Measurements from ENCODE around the gene GBE1. TPM values are rescaled to one million over a fixed set of nuclear protein-coding genes. Genes with fewer than 3 reads are reported as not detected.

Gene GBE1
- total and polyA plus RNA-seq, 9 of the 15 experiments (the other 6 are each of a cell fraction or from before 2014, with no cell fraction given), result 7.9 to 25.6 (median 13.1) TPM

DNA sequence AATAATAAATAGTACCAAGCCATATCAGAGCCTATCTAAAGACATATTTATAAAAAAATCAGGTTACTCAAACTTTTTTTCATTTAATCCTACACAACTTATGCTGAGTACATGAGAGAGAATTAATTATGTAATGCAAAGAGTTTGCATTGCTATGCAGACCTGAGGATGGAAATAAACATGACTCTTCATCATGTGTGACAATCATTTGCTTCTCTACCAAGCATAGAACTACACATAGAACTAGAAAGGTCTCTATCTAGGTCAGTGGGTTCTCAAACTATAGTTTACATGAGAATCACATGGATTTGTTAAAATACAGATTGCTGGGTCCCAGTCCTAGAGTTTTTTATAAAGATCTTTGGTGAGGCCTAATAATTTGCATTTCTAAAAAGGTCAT lies 86.8 kb downstream of the GBE1 start:
- ChIA-PET CTCF (ENCODE audit: low intra/inter-chr PET ratio) (no interaction called here), POLR2A (no interaction called here)
- Histone ChIP-seq H3K79me2 (ENCODE audit: control insufficient read depth, insufficient read depth, low read length) (no peaks in the 10 kb centered on the region), H3K9me3 (replicated peaks; ENCODE audit: control insufficient read depth, insufficient read depth, low read depth, low read length) (no peaks in the 10 kb centered on the region), H3K9me1 (ENCODE audit: control insufficient read depth, insufficient read depth, low read length) (no peaks in the 10 kb centered on the region), H3K4me1 (replicated peaks in 1 of 2; ENCODE audit: control insufficient read depth in 2 of 2, insufficient read depth in 2 of 2, low read length in 2 of 2) (no peaks in the 10 kb centered on the region), H3K27ac (ENCODE audit: extremely low read depth, low read depth, low read length) (no peak overlapping the region), H3K36me3 (ENCODE audit: control insufficient read depth, insufficient read depth, low read length) (no peaks in the 10 kb centered on the region), H3K4me2 (ENCODE audit: insufficient read depth, low read length) (no peak overlapping the region), H4K20me1 (replicated peaks; ENCODE audit: control insufficient read depth, insufficient read depth, low read length) (no peaks in the 10 kb centered on the region), H3K9ac (ENCODE audit: insufficient read depth in 1 of 2, low read depth in 2 of 2, low read length in 2 of 2) (no peak overlapping the region), H2AFZ (ENCODE audit: low read depth, low read length) (no peak overlapping the region), H3K27me3 (ENCODE audit: control insufficient read depth in 2 of 2, insufficient read depth in 2 of 2, low read length in 2 of 2) (no peaks in the 10 kb centered on the region), H3K4me3 (no peak overlapping the region)
- FAIRE-seq (no peak), DNase-seq (ENCODE audit: extremely low read depth in 1 of 4, low spot score in 3 of 4) (no peak), ATAC-seq (no peak)
- in situ Hi-C loops (cut with MboI) (no loop called here), intact Hi-C loops (cut with micrococcal nuclease) (no loop called here)
- TF ChIP-seq, protein P1, sequence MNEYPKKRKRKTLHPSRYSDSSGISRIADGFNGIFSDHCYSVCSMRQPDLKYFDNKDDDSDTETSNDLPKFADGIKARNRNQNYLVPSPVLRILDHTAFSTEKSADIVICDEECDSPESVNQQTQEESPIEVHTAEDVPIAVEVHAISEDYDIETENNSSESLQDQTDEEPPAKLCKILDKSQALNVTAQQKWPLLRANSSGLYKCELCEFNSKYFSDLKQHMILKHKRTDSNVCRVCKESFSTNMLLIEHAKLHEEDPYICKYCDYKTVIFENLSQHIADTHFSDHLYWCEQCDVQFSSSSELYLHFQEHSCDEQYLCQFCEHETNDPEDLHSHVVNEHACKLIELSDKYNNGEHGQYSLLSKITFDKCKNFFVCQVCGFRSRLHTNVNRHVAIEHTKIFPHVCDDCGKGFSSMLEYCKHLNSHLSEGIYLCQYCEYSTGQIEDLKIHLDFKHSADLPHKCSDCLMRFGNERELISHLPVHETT (CRISPR knock-in tag; conservative IDR thresholded peaks at IDR 0.05 in 1 of 2, IDR thresholded peaks at IDR 0.05 in 1 of 2), result no peak
- TF ChIP-seq, protein P2, sequence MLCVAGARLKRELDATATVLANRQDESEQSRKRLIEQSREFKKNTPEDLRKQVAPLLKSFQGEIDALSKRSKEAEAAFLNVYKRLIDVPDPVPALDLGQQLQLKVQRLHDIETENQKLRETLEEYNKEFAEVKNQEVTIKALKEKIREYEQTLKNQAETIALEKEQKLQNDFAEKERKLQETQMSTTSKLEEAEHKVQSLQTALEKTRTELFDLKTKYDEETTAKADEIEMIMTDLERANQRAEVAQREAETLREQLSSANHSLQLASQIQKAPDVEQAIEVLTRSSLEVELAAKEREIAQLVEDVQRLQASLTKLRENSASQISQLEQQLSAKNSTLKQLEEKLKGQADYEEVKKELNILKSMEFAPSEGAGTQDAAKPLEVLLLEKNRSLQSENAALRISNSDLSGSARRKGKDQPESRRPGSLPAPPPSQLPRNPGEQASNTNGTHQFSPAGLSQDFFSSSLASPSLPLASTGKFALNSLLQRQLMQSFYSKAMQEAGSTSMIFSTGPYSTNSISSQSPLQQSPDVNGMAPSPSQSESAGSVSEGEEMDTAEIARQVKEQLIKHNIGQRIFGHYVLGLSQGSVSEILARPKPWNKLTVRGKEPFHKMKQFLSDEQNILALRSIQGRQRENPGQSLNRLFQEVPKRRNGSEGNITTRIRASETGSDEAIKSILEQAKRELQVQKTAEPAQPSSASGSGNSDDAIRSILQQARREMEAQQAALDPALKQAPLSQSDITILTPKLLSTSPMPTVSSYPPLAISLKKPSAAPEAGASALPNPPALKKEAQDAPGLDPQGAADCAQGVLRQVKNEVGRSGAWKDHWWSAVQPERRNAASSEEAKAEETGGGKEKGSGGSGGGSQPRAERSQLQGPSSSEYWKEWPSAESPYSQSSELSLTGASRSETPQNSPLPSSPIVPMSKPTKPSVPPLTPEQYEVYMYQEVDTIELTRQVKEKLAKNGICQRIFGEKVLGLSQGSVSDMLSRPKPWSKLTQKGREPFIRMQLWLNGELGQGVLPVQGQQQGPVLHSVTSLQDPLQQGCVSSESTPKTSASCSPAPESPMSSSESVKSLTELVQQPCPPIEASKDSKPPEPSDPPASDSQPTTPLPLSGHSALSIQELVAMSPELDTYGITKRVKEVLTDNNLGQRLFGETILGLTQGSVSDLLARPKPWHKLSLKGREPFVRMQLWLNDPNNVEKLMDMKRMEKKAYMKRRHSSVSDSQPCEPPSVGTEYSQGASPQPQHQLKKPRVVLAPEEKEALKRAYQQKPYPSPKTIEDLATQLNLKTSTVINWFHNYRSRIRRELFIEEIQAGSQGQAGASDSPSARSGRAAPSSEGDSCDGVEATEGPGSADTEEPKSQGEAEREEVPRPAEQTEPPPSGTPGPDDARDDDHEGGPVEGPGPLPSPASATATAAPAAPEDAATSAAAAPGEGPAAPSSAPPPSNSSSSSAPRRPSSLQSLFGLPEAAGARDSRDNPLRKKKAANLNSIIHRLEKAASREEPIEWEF (CRISPR knock-in tag; IDR thresholded peaks at IDR 0.05), result no peak
- TF ChIP-seq ZNF282 (CRISPR knock-in tag; IDR thresholded peaks at IDR 0.05) (no peak), MAZ (CRISPR knock-in tag; conservative IDR thresholded peaks at IDR 0.05 in 1 of 2, IDR thresholded peaks at IDR 0.05 in 1 of 2) (no peak), JUN (IDR thresholded peaks at IDR 0.05; ENCODE audit: borderline replicate concordance, low read depth, low read length) (no peak), JUN (CRISPR knock-in tag; IDR thresholded peaks at IDR 0.05; ENCODE audit: borderline replicate concordance) (no peak), MCM2 (IDR thresholded peaks at IDR 0.05; ENCODE audit: low read depth) (no peak), LARP7 (IDR thresholded peaks at IDR 0.05) (no peak), ZSCAN32 (CRISPR knock-in tag; IDR thresholded peaks at IDR 0.05) (no peak), NFRKB (IDR thresholded peaks at IDR 0.05; ENCODE audit: low read depth) (no peak)
- TF ChIP-seq, protein P3, sequence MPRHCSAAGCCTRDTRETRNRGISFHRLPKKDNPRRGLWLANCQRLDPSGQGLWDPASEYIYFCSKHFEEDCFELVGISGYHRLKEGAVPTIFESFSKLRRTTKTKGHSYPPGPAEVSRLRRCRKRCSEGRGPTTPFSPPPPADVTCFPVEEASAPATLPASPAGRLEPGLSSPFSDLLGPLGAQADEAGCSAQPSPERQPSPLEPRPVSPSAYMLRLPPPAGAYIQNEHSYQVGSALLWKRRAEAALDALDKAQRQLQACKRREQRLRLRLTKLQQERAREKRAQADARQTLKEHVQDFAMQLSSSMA (CRISPR knock-in tag; IDR thresholded peaks at IDR 0.05), result no peak
- no TSS peak for BruUV-seq (replicated peaks)
